ENCODE data around the gene TMEM156.

GRCh38 chr4:39039108-39039507, 6.9 kb upstream of the TMEM156 start:
- TF ChIP-seq, protein P1, sequence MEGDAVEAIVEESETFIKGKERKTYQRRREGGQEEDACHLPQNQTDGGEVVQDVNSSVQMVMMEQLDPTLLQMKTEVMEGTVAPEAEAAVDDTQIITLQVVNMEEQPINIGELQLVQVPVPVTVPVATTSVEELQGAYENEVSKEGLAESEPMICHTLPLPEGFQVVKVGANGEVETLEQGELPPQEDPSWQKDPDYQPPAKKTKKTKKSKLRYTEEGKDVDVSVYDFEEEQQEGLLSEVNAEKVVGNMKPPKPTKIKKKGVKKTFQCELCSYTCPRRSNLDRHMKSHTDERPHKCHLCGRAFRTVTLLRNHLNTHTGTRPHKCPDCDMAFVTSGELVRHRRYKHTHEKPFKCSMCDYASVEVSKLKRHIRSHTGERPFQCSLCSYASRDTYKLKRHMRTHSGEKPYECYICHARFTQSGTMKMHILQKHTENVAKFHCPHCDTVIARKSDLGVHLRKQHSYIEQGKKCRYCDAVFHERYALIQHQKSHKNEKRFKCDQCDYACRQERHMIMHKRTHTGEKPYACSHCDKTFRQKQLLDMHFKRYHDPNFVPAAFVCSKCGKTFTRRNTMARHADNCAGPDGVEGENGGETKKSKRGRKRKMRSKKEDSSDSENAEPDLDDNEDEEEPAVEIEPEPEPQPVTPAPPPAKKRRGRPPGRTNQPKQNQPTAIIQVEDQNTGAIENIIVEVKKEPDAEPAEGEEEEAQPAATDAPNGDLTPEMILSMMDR (IDR thresholded peaks at IDR 0.05), result no peak
- no peak for TF ChIP-seq EP300 (IDR thresholded peaks at IDR 0.05)
- no peak for TF ChIP-seq POLR2AphosphoS5 (IDR thresholded peaks at IDR 0.05)
